ENCODE results near the gene CCR6. TPM values are rescaled to one million over a fixed set of nuclear protein-coding genes. Genes with fewer than 3 reads are reported as not detected.
A peak's percentile ranks its signal among the peaks of the same experiment; 100 is the strongest.

The CCR6 gene
- total and polyA plus RNA-seq, 2 of the 13 experiments (the other 11 are each of a cell fraction or from before 2014, with no cell fraction given) = 4.5 to 8.7 TPM

- in situ Hi-C loops (cut with HindIII; ENCODE audit: extremely low pct_ligation_motif_present, low pct_unique_long_range_greater_than_20kb) = no loop called here
- DNase-seq (ENCODE audit: low spot score) (no peak), ATAC-seq (no peak), FAIRE-seq (no peak)
- no peak overlapping the region for H3K9ac ChIP-seq (ENCODE audit: insufficient read depth, low read depth, low read length)
- no peak overlapping the region for H2AFZ ChIP-seq (ENCODE audit: low read length)
- peaks cover 10% of the 10 kb centered on the region for H3K9me3 ChIP-seq (ENCODE audit: low read length)
- no peak overlapping the region for H3K27ac ChIP-seq (ENCODE audit: extremely low read length, insufficient read depth, low read length)
- WGBS (ENCODE audit: low lambda C conversion rate) = 42% methylated on average over 8 of the region's 8 CpGs
- no peak overlapping the region for H3K4me2 ChIP-seq (ENCODE audit: low read depth, low read length)
- H3K4me1 ChIP-seq (ENCODE audit: insufficient read depth, low read length) = peaks cover 69% of the 10 kb centered on the region
- no peaks in the 10 kb centered on the region for H4K20me1 ChIP-seq (ENCODE audit: insufficient read depth, low read length)
- no TSS peak for BruUV-seq (replicated peaks)
- ChIA-PET CTCF (ENCODE audit: low intra/inter-chr PET ratio, low total read pairs) (interaction anchor here (2.4 kb wide), 1 partner anchor 21 kb away, joined by 28 read pairs; no protein-coding TSS in a partner anchor), POLR2A (interaction anchor here (1.3 kb wide), 1 partner anchor 22 kb away, joined by 15 read pairs; no protein-coding TSS in a partner anchor)
- peaks cover 0 to 13% of the 10 kb centered on the region in 2 experiments; a peak in 3 of 5 replicates for H3K27me3 ChIP-seq (ENCODE audit: control insufficient read depth in 1 of 2, insufficient read depth in 2 of 2, low read length in 2 of 2)
- peaks cover 8% of the 10 kb centered on the region for H3K79me2 ChIP-seq (ENCODE audit: insufficient read depth, low read length)
- no peak overlapping the region for H3K4me3 ChIP-seq (replicated peaks in 1 of 3; ENCODE audit: insufficient read depth in 1 of 3, low read depth in 2 of 3, low read length in 3 of 3)
- no peaks in the 10 kb centered on the region for H3K36me3 ChIP-seq (replicated peaks in 1 of 2; ENCODE audit: control insufficient read depth in 1 of 2, insufficient read depth in 2 of 2, low read length in 2 of 2)
- intact Hi-C loops (cut with micrococcal nuclease; ENCODE audit: unreplicated experiment) = loop anchor here (5.0 kb wide), 1 partner anchor 43 kb away; no protein-coding TSS in a partner anchor
- no peak for TF ChIP-seq FOXO4 (CRISPR knock-in tag; conservative IDR thresholded peaks at IDR 0.05)
- TF ChIP-seq CBX5 (CRISPR knock-in tag; IDR thresholded peaks at IDR 0.05; ENCODE audit: borderline replicate concordance) = peak; percentile 83
- peak; percentile 41; the same call in 1 of the 2 replicates for TF ChIP-seq ZNF652 (CRISPR knock-in tag; IDR thresholded peaks at IDR 0.05; ENCODE audit: borderline replicate concordance, low read depth)
- 0 out of 2 replicates have a peak, but pooled peaks have one; percentile 16 for TF ChIP-seq ZMYM3 (CRISPR knock-in tag; IDR thresholded peaks at IDR 0.05)
- no peak for TF ChIP-seq SP1 (IDR thresholded peaks at IDR 0.05)
- TF ChIP-seq SP1 (CRISPR knock-in tag; IDR thresholded peaks at IDR 0.05) = peak; percentile 14; the same call in 1 of the 2 replicates
- TF ChIP-seq ZNF687 (CRISPR knock-in tag; IDR thresholded peaks at IDR 0.05) = peak; percentile 19; the same call in 1 of the 2 replicates
- no peak for TF ChIP-seq ZNF512 (CRISPR knock-in tag; IDR thresholded peaks at IDR 0.05)
- TF ChIP-seq STAG1 (CRISPR knock-in tag; IDR thresholded peaks at IDR 0.05) = peak; percentile 47
- peak; percentile 61; the same call in 1 of the 2 replicates for TF ChIP-seq POGZ (CRISPR knock-in tag; IDR thresholded peaks at IDR 0.05)
- TF ChIP-seq KDM2A (CRISPR knock-in tag; IDR thresholded peaks at IDR 0.05; ENCODE audit: borderline replicate concordance, low read depth) = 0 out of 2 replicates have a peak, but pooled peaks have one; percentile 26
- TF ChIP-seq SETDB1 (CRISPR knock-in tag; IDR thresholded peaks at IDR 0.05; ENCODE audit: borderline replicate concordance) = peak; percentile 84; the same call in 1 of the 2 replicates
- no peak for TF ChIP-seq ZNF496 (CRISPR knock-in tag; IDR thresholded peaks at IDR 0.05; ENCODE audit: insufficient replicate concordance)
- no peak for TF ChIP-seq ZBTB26 (CRISPR knock-in tag; IDR thresholded peaks at IDR 0.05; ENCODE audit: borderline replicate concordance)
Measured at GRCh38 chr6:167119670-167120582, 3.0 kb upstream of the CCR6 start.

Measured in HepG2 (cell line).